AG09319 (cell line): ENCODE results near the gene NPAS3.

Experiments used
- DNase-seq: peaks from one replicate; pipeline ENCODE4 v3.0.0-alpha.2; 2010; ENCODE audit warnings: low read depth; ENCODE audit errors: extremely low read depth
- CTCF ChIP-seq: IDR thresholded peaks from 2 replicates; pipeline ENCODE4 v1.5.1; 2011; ENCODE audit warnings: low read depth, mild to moderate bottlenecking, inconsistent platforms, low read length, moderate library complexity

NPAS3 gene

GRCh38 chr14:33510063-33510481 lies 571.4 kb downstream of the NPAS3 start:
- no peak for TF ChIP-seq CTCF
- no peak for DNase-seq

- no peak for DNase-seq
- TF ChIP-seq CTCF: no peak
Measured at GRCh38 chr14:33510991-33511390, 572.3 kb downstream of the NPAS3 start.

GRCh38 chr14:33511851-33512640 lies 573.4 kb downstream of the NPAS3 start:
- TF ChIP-seq CTCF: no peak
- no peak for DNase-seq

GRCh38 chr14:33515441-33515840 lies 576.8 kb downstream of the NPAS3 start:
- no peak for DNase-seq
- no peak for TF ChIP-seq CTCF

GRCh38 chr14:33515899-33516298 lies 577.2 kb downstream of the NPAS3 start:
- DNase-seq: no peak
- no peak for TF ChIP-seq CTCF

- no peak for TF ChIP-seq CTCF
- no peak for DNase-seq
Measured at GRCh38 chr14:33516898-33517436, 578.3 kb downstream of the NPAS3 start.

- DNase-seq: no peak
- no peak for TF ChIP-seq CTCF
Measured at GRCh38 chr14:33521192-33521591, 582.5 kb downstream of the NPAS3 start.
